HG03442 (cell line): ENCODE results near the gene TMPRSS11F.

Source experiments
- ATAC-seq: cut with Tn5 transposase; IDR thresholded peaks from one replicate; pipeline ENCODE4 v1.9.1; 2021; ENCODE audit warnings: mild to moderate bottlenecking, moderate library complexity; ENCODE audit not compliant: unreplicated experiment

TMPRSS11F gene

DNA sequence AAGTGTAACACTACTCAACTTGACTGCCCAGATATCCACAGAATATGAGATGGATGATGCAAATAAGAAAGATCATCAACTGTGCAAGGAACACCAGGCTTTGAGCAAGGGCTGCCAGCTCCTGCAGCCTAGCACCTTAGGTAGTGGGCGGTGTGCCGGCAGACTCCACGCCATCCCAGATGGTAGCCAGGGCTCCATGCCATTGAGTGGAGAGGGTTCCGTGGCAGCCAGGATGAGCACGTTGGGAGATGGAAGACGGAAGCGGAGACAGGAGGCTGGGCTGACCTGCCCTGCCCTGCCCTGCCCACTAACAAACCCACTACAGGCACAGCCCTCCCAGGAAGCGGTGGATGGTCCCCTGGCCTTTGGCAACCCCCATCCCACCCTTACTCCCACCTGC lies 51.9 kb downstream of the TMPRSS11F start:
- no peak for ATAC-seq

DNA sequence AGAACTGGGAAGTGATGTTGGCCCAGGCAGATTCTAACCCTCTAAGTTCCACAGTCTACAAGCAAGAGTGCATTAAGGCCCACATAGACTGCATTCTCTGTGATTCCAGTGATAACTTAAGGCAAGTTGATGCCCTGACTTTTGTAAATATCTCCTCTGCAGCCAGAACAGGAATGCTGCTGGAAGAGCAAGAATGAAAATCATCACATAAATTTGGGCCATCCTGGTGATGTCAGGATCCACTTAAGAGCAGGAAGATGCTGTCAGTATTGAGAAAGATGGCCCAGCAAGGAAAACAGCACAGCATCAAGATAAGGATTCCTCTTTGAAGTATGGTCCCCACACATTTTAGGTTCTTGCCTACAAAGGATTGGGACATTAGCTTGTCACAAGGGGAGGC lies 52.4 kb downstream of the TMPRSS11F start:
- no peak for ATAC-seq

DNA sequence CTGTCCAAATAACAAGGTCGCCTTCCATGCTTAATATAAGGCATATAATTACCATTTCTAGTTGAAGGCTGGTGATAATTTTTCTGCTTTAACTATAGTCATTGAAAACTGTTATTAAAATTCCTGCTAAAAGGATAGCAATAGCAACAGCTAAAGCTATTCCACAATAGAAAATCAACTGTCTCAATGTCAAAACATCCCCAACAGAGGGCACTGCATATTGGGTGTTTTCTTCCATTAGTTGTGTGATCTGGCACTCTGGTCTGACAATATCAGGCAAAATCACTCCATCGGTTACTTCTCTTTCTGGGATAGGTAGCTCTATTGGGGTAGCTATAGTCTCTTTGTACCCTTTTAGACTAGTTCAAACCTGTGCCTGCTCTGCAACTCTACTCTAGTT lies 53.5 kb downstream of the TMPRSS11F start:
- ATAC-seq, result no peak

DNA sequence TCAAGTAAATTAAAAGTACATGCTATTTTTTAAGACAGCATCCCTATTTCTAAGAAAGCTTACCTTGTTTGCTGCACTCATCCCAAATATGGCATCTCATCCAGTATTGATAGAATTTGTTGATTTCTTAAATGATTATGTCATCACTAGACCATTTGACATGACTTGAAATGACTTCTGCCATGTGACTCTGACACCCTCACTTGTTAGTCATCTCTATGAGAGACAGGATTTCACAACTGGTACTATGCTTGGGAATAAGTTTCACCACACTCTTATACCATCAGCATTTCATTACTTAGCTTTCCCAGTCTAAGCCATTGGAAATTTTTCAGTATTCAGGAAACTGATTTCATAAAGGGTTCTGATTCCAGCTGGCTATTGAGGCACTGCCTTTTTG lies 55.3 kb downstream of the TMPRSS11F start:
- ATAC-seq, result no peak

DNA sequence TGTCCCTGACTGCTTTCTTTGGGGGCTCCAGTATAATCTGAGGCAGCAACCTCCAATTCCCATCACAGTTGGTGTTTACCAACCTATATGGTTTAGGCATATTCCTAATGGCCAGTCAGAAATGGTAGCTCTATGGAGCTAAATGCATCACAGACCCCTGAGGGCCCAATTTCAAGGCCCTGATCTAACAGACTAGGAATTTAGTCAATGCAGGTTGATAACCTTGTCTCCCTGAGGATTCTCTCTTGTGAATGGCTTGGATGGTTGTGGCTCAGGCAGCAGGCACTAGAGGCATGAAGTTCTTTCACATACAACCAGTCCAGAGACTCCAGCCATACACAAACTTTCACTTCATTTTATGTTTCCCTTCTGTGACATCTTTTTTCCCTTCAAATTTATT lies 59.4 kb downstream of the TMPRSS11F start:
- no peak for ATAC-seq

DNA sequence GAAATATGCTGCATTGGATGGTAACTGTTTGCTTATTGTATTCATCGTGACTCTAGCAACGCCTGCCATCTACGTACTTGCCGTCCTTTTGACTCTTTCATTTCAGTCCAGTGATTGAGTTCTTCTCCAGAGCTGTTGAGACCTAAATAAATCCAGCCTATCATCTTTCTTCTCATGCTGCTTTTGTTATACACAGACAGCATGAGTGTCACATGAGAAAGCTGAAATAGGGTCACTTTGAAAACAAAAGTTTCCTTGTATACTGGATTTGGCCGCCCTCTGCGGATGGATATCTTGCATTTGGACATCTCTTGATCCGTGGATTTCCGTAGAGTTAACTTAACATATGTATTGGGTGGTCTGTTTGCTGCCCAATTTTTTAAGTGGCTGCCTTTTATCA lies 67.2 kb downstream of the TMPRSS11F start:
- no peak for ATAC-seq

DNA sequence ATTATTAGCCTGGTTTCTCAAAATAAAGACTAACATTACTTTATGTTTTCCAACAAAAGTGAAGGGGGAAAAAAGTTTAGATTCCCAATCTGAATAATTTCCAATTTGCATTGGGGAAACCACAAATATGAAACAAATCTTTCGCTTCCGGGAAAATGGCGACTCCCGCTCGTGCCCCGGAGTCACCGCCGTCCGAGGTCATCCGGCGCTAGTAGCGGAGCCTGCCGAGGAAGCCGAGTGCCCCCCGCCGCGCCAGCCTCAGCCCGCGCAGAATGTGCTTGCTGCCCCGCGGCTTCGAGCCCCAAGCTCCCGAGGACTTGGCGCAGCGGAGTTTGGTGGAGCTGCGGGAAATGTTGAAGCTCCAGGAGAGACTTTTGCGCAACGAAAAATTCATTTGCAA lies 91.4 kb downstream of the TMPRSS11F start:
- no peak for ATAC-seq

DNA sequence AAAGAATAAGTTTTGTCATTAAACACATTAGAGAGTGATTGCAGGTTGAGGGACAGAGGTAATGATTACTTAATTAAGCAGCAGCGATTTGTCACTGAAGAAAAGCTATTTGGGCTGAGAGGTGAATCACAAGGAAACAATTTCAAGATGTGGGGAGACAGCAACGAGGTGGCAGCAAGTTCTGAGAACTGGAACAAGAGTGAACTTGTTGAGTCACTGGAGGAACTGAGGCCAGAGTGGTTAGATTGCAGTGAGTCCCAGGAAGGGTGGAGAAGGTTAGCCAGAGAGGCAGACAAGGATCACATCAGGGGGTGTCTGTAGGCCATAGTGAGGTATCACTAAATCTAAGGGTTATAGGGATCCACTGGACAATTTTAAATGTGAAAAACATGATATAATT lies 108.5 kb downstream of the TMPRSS11F start:
- ATAC-seq, result no peak

DNA sequence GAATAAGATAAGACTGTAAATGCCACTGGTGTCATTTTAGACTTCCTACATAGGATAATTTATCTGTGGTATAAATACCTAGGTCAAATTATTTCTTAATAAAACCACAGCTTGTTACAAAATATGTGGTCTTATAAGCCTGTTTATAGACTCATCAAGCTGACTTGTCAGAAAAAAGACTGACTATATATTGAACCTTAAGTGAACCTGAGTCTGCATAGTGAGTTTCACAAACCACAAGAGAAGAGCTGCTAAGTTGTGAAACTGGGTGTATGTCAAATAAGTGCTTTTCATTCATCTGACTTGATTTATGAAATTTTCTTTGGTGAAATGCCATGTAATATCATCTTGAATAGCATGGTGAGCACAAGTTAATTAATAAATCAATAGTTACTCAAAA lies 118.0 kb downstream of the TMPRSS11F start:
- ATAC-seq, result no peak
